K562 (cell line): ENCODE data around the gene CATSPER4. TPM values are rescaled to one million over a fixed set of nuclear protein-coding genes. Genes with fewer than 3 reads are reported as not detected.

ENCODE experiments used
- CBX1 ChIP-seq: sonication (generic); IDR thresholded peaks from 2 replicates; pipeline ENCODE4 v1.6.1; 2016; ENCODE audit warnings: antibody characterized with exemption, low read depth, mild to moderate bottlenecking
- CREB3L1 ChIP-seq: fragments of 450-650 bp; IDR thresholded peaks from 2 replicates; pipeline ENCODE4 v1.6.1; 2014; ENCODE audit warnings: low read depth, mild to moderate bottlenecking, moderate library complexity, borderline replicate concordance
- KDM5B ChIP-seq: fragments of 200-600 bp; sonication (generic); IDR thresholded peaks from 2 replicates; pipeline ENCODE4 v1.6.1; 2012; ENCODE audit warnings: low read depth, mild to moderate bottlenecking, moderate library complexity, low read length, control low read depth, inconsistent platforms; ENCODE audit not compliant: insufficient replicate concordance
- KLF1 ChIP-seq: fragments of 450-650 bp; IDR thresholded peaks from 2 replicates; pipeline ENCODE4 v1.6.1; 2016; ENCODE audit warnings: missing genetic modification characterization, missing compliant biosample characterization
- MLLT1 ChIP-seq, 2 experiments: fragments of 450-650 bp; IDR thresholded peaks; 2 replicates each; pipeline ENCODE4 v1.6.1; 2016
- MYBL2 ChIP-seq, 2 experiments: fragments of 450-650 bp in 1 of 2; sonication (generic) in 1 of 2; formaldehyde crosslinking in 1 of 2; IDR thresholded peaks; 2 replicates each; pipeline versions ENCODE4 v1.6.1 to v1.8.1; 2017 to 2022; ENCODE audit warnings: borderline replicate concordance in 1 of 2, inconsistent platforms in 1 of 2, low read depth in 1 of 2, mild to moderate bottlenecking in 1 of 2, missing genetic modification reagents in 1 of 2, moderate library complexity in 1 of 2
- RBBP5 ChIP-seq: fragments of 200-600 bp; sonication (generic); IDR thresholded peaks from 2 replicates; pipeline ENCODE4 v1.6.1; 2012; ENCODE audit warnings: borderline replicate concordance, mild to moderate bottlenecking, low read length, control low read depth, inconsistent platforms; ENCODE audit not compliant: insufficient read depth, poor library complexity, severe bottlenecking
- RBM22 ChIP-seq: fragments of 200-400 bp; formaldehyde crosslinking; IDR thresholded peaks from 2 replicates; pipeline ENCODE4 v1.6.1; 2018; ENCODE audit warnings: low read length, low read depth; ENCODE audit not compliant: poor library complexity, severe bottlenecking
- SRSF9 ChIP-seq: fragments of 200-400 bp; formaldehyde crosslinking; IDR thresholded peaks from 2 replicates; pipeline ENCODE4 v1.6.1; 2017; ENCODE audit warnings: low read depth, low read length, borderline replicate concordance
- ZBTB49 ChIP-seq: sonication (generic); formaldehyde crosslinking; IDR thresholded peaks from 2 replicates; pipeline ENCODE4 v1.8.0; 2022; ENCODE audit warnings: missing genetic modification reagents, mild to moderate bottlenecking, borderline replicate concordance
- polyA plus RNA-seq, 8 experiments: library from polyadenylated mRNA; depleted of rRNA in 4 of 8; stranded (reverse) in 5 of 8; unstranded in 3 of 8; fragments of >200 nt; fragmentation: Nextera tagmentation in 2 of 8; fragmentation: Illumina TruSeq in 1 of 8; extraction: Ambion mirVana in 2 of 8; extraction: Trizol in 1 of 8; gene quantifications; 2 replicates each; pipeline versions ENCODE4 v1.2.1 to v1.2.3, GENCODE V29; 2011 to 2014; ENCODE audit warnings: inconsistent platforms in 1 of 8, missing spikeins in 1 of 8
- total RNA-seq, 7 experiments: library from RNA; depleted of rRNA in 6 of 7; stranded (reverse); fragments of >200 nt in 6 of 7; fragmentation: Illumina TruSeq in 2 of 7; extraction: Trizol in 2 of 7; gene quantifications; 2 replicates each; pipeline versions ENCODE4 v1.2.1 to v1.2.3, GENCODE V29; 2011 to 2021; ENCODE audit warnings: low replicate concordance in 1 of 7
- TF ChIP-seq, protein P1 (sequence below): IDR thresholded peaks from 3 replicates; pipeline ENCODE4 v1.6.1; 2011; ENCODE audit warnings: borderline replicate concordance, mild to moderate bottlenecking, moderate library complexity; ENCODE audit not compliant: insufficient read length; ENCODE audit errors: extremely low read depth
- TF ChIP-seq, protein P2 (sequence below): fragments of 150-350 bp; conservative IDR thresholded peaks from 2 replicates; pipeline ENCODE4 v1.6.1; 2014; ENCODE audit warnings: low read length

The CATSPER4 gene
- total and polyA plus RNA-seq, 9 of the 15 experiments (the other 6 are each of a cell fraction or from before 2014, with no cell fraction given): 0.04 to 0.13 TPM; not detected in 7

GRCh38 chr1:26169669-26170471 is 20.5 kb upstream of the CATSPER4 start, which contains the start of gene ZNF593 (continued):
- TF ChIP-seq, protein P1, sequence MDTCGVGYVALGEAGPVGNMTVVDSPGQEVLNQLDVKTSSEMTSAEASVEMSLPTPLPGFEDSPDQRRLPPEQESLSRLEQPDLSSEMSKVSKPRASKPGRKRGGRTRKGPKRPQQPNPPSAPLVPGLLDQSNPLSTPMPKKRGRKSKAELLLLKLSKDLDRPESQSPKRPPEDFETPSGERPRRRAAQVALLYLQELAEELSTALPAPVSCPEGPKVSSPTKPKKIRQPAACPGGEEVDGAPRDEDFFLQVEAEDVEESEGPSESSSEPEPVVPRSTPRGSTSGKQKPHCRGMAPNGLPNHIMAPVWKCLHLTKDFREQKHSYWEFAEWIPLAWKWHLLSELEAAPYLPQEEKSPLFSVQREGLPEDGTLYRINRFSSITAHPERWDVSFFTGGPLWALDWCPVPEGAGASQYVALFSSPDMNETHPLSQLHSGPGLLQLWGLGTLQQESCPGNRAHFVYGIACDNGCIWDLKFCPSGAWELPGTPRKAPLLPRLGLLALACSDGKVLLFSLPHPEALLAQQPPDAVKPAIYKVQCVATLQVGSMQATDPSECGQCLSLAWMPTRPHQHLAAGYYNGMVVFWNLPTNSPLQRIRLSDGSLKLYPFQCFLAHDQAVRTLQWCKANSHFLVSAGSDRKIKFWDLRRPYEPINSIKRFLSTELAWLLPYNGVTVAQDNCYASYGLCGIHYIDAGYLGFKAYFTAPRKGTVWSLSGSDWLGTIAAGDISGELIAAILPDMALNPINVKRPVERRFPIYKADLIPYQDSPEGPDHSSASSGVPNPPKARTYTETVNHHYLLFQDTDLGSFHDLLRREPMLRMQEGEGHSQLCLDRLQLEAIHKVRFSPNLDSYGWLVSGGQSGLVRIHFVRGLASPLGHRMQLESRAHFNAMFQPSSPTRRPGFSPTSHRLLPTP: no peak
- TF ChIP-seq MLLT1 (IDR thresholded peaks at IDR 0.05) (0 out of 4 replicates have a peak, but pooled peaks of 1 of the 2 experiments have one; percentile 50), KLF1 (tag) (peak; percentile 90), KDM5B (peak; percentile 82), CREB3L1 (peak; percentile 88; the same call in 1 of the 2 replicates), ZBTB49 (0 out of 2 replicates have a peak, but pooled peaks have one; percentile 45), RBBP5 (peak; percentile 91), RBM22 (no peak), CBX1 (peak; percentile 84; the same call in 1 of the 2 replicates), MYBL2 (IDR thresholded peaks at IDR 0.05; ENCODE audit: low read depth) (no peak), MYBL2 (CRISPR knock-in tag; IDR thresholded peaks at IDR 0.05; ENCODE audit: borderline replicate concordance) (no peak), SRSF9 (no peak)
- TF ChIP-seq, protein P2, sequence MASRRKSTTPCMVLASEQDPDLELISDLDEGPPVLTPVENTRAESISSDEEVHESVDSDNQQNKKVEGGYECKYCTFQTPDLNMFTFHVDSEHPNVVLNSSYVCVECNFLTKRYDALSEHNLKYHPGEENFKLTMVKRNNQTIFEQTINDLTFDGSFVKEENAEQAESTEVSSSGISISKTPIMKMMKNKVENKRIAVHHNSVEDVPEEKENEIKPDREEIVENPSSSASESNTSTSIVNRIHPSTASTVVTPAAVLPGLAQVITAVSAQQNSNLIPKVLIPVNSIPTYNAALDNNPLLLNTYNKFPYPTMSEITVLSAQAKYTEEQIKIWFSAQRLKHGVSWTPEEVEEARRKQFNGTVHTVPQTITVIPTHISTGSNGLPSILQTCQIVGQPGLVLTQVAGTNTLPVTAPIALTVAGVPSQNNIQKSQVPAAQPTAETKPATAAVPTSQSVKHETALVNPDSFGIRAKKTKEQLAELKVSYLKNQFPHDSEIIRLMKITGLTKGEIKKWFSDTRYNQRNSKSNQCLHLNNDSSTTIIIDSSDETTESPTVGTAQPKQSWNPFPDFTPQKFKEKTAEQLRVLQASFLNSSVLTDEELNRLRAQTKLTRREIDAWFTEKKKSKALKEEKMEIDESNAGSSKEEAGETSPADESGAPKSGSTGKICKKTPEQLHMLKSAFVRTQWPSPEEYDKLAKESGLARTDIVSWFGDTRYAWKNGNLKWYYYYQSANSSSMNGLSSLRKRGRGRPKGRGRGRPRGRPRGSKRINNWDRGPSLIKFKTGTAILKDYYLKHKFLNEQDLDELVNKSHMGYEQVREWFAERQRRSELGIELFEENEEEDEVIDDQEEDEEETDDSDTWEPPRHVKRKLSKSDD: no peak
